Measurements from ENCODE around the gene EYA2. TPM values are rescaled to one million over a fixed set of nuclear protein-coding genes. Genes with fewer than 3 reads are reported as not detected.

EYA2 gene
- total RNA-seq, 1 experiment from 2014 or later = 0.74 TPM

- no peak for DNase-seq
- Histone ChIP-seq H3K9me3 (ENCODE audit: control insufficient read depth, low read depth, low read length) (no peaks in the 10 kb centered on the region), H4K20me1 (ENCODE audit: control insufficient read depth, insufficient read depth, insufficient read length) (no peaks in the 10 kb centered on the region), H3K27ac (ENCODE audit: insufficient read length, low read depth, low read length) (no peak overlapping the region), H2BK15ac (ENCODE audit: low read depth, low read length) (no peak overlapping the region), H2BK20ac (ENCODE audit: low read depth, low read length, poor library complexity, severe bottlenecking) (no peak overlapping the region), H3K23ac (ENCODE audit: insufficient read length, low read depth, low read length) (no peak overlapping the region), H4K8ac (replicated peaks; ENCODE audit: insufficient read length, low read depth, low read length) (no peak overlapping the region), H2AFZ (ENCODE audit: low read length) (no peak overlapping the region), H2BK12ac (ENCODE audit: insufficient read length, low read depth, low read length) (no peak overlapping the region), H4K5ac (ENCODE audit: insufficient read length, low read depth, low read length) (no peak overlapping the region), H3K4me1 (ENCODE audit: insufficient read depth, low read length) (peaks cover 4% of the 10 kb centered on the region; the same call in 1 of the 2 replicates), H4K91ac (ENCODE audit: insufficient read length, low read depth, low read length) (no peak overlapping the region), H3K79me2 (ENCODE audit: insufficient read depth, low read length) (no peaks in the 10 kb centered on the region), H3K79me1 (ENCODE audit: insufficient read depth, low read depth, low read length, poor library complexity, severe bottlenecking) (no peaks in the 10 kb centered on the region), H3K18ac (ENCODE audit: insufficient read length, low read depth, low read length) (no peak overlapping the region), H2AK5ac (ENCODE audit: insufficient read length, low read length) (no peak overlapping the region), H3K4ac (ENCODE audit: low read depth, low read length) (no peak overlapping the region), H3K27me3 (ENCODE audit: insufficient read depth, low read length) (no peaks in the 10 kb centered on the region), H2BK5ac (ENCODE audit: insufficient read length, low read length) (no peak overlapping the region), H3K9ac (ENCODE audit: extremely low read depth, insufficient read length, low read length) (no peak overlapping the region), H3K4me2 (ENCODE audit: insufficient read depth, insufficient read length, low read length) (no peak overlapping the region), H3K56ac (ENCODE audit: insufficient read length, low read depth, low read length) (no peak overlapping the region), H3K23me2 (ENCODE audit: insufficient read length, low read depth, low read length, poor library complexity, severe bottlenecking) (no peaks in the 10 kb centered on the region), H2BK120ac (ENCODE audit: low read depth, low read length, poor library complexity, severe bottlenecking) (no peak overlapping the region), H3K14ac (ENCODE audit: insufficient read depth, low read length) (no peak overlapping the region), H3T11ph (ENCODE audit: low read length) (no peak overlapping the region)
- no peak overlapping the region; a peak in 2 of 7 replicates for H3K27ac Mint-ChIP-seq
- WGBS (ENCODE audit: extremely low coverage, insufficient read length, low lambda C conversion rate) = no CpG with 5 or more reads among the region's 5 CpGs
- peaks cover 6 to 12% of the 10 kb centered on the region in 2 experiments for H3K9me3 Mint-ChIP-seq
- H3K36me3 Mint-ChIP-seq (ENCODE audit: insufficient read depth in 1 of 3, low read depth in 3 of 3) = peaks cover 0 to 6% (median 0%) of the 10 kb centered on the region in 3 experiments; a peak in 2 of 7 replicates
- peaks cover 26 to 40% of the 10 kb centered on the region in 2 experiments for H3K4me1 Mint-ChIP-seq
- TF ChIP-seq CTCF (conservative IDR thresholded peaks at IDR 0.05) = no peak
- H3K27me3 Mint-ChIP-seq (ENCODE audit: low read depth) = no peaks in the 10 kb centered on the region
- H3K4me3 Mint-ChIP-seq = no peak overlapping the region
Observed at GRCh38 chr20:47113362-47114109, 218.9 kb downstream of the EYA2 start.
